GM06990 (cell line): ENCODE data around the gene MRPL36.

Experiments used
- DNase-seq: peaks from one replicate; pipeline ENCODE4 v3.0.0-alpha.2; 2011; ENCODE audit not compliant: insufficient read length; ENCODE audit errors: extremely low read depth
- H3K27me3 ChIP-seq: replicated peaks from 2 replicates; pipeline ENCODE4 v1.6.0; 2011; ENCODE audit warnings: low read length; ENCODE audit not compliant: control insufficient read depth, insufficient read depth
- H3K36me3 ChIP-seq: 2 replicates; pipeline ENCODE4 v1.5.1; 2011; ENCODE audit warnings: low read length; ENCODE audit not compliant: control insufficient read depth, insufficient read depth
- H3K4me3 ChIP-seq: replicated peaks from 2 replicates; pipeline ENCODE4 v1.5.1; 2011; ENCODE audit warnings: low read depth, mild to moderate bottlenecking, control low read depth, low read length
- TF ChIP-seq, protein P1 (sequence below): IDR thresholded peaks from 2 replicates; pipeline ENCODE4 v1.5.1; 2011; ENCODE audit warnings: low read length, control low read depth, mild to moderate bottlenecking, inconsistent platforms; ENCODE audit not compliant: insufficient read depth, poor library complexity, severe bottlenecking

The MRPL36 gene

DNA sequence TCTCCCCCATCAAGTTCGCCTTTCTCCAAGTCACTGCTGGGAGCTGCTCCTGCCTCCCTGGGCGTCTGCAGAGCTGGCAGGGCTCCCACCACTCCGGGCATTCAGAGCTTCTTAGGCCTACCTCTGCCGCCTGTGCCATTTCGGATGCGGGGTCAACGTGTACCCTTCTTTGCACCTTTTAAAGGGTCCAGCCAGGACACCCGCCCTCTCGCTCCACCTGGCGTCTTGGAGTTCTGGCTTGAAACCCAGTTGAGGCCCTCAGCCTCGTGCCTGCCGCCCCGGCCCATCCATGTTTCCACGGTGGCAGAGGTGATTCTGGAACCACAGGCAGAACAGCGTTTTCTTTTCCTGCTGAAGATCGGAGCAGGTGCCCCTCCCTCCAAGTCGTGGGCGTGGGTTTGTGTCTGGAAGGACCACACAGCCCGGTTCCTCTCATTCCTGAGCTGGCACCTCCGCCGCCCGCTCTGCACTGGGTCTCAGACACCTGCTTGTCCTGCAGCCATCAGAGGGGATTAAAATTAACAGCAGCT, 34.5 kb upstream of the MRPL36 start:
- no peaks in the 10 kb centered on the region for H3K36me3 ChIP-seq
- no peak for DNase-seq
- no peaks in the 10 kb centered on the region; the same call in 1 of the 2 replicates for H3K27me3 ChIP-seq
- TF ChIP-seq, protein P1, sequence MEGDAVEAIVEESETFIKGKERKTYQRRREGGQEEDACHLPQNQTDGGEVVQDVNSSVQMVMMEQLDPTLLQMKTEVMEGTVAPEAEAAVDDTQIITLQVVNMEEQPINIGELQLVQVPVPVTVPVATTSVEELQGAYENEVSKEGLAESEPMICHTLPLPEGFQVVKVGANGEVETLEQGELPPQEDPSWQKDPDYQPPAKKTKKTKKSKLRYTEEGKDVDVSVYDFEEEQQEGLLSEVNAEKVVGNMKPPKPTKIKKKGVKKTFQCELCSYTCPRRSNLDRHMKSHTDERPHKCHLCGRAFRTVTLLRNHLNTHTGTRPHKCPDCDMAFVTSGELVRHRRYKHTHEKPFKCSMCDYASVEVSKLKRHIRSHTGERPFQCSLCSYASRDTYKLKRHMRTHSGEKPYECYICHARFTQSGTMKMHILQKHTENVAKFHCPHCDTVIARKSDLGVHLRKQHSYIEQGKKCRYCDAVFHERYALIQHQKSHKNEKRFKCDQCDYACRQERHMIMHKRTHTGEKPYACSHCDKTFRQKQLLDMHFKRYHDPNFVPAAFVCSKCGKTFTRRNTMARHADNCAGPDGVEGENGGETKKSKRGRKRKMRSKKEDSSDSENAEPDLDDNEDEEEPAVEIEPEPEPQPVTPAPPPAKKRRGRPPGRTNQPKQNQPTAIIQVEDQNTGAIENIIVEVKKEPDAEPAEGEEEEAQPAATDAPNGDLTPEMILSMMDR = no peak
- H3K4me3 ChIP-seq = no peak overlapping the region

DNA sequence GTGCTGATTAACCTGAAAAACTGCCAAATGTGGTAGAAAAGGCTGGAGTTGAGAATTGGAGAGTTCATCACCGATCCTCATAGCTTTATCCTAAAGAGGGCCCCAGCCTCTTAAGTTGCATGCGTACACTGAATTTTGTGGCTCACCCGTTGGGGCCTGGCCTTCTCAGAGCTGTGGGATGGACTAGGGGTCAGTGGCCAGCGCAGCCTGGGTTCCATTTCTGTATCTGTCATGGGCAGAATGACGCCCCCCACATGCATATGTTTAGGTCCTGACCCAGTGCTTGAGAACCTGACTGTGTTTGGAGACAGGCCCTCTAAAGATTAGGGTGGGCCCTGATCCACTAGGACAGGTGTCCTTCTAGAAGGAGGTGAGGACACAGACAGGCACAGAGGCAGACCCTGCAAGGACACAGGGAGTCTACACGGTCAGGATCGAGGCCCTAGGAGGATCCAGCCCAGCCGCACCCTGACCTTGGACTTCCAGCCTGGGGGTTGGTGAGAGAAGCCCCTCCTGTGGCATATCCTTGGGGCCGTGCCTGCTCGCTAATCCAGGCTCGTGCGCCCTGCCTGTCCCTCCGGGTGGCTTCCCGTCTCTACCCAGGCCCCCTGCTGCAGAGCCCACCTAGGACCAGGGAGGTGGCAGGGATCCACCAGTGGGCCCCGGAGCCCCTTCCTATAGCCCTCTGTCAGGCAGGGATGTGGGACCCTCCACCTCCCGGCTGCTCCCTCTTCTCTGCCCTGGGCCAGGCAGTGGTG, 33.8 kb upstream of the MRPL36 start:
- DNase-seq = no peak
- Histone ChIP-seq H3K4me3 (no peak overlapping the region), H3K36me3 (no peaks in the 10 kb centered on the region), H3K27me3 (no peaks in the 10 kb centered on the region; the same call in 1 of the 2 replicates)
- TF ChIP-seq, protein P1 = no peak

DNA sequence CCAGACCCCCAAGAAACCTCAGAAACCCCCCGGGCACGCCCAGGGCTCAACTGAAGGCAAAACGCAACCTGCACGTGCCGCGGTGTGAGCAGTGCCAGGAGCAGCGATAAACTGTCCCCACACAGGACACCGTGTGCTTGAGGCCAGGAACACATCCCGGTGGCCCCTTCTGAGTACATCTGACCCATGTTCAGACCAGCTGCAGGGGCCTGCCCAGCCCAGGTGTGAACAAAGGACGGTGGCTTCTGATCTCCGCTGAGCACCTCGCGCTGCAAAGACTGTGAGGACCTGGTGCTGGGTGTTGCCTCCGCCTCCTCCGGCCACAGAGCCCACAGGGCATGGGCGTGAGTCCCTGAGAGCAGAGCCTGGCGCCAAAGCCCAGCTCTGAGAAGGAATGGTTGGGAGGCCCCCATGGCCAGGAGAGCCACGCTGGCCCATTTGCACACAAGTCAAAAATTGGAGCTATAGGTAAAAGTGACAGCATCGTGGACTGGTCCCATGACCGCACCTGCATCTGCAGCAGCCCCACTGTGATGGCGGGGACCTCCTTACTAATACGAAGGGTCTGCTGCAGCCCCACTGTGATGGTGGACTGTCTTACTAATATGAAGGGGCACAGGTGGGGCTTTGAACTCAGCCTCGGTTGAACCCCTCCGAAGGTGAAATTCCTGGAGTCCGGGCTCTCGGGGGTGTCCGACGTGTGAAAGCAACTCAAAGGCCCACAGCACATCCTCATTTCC, 33.0 kb upstream of the MRPL36 start:
- Histone ChIP-seq H3K27me3 (no peaks in the 10 kb centered on the region; the same call in 1 of the 2 replicates), H3K36me3 (no peaks in the 10 kb centered on the region), H3K4me3 (no peak overlapping the region)
- TF ChIP-seq, protein P1 = no peak
- no peak for DNase-seq

DNA sequence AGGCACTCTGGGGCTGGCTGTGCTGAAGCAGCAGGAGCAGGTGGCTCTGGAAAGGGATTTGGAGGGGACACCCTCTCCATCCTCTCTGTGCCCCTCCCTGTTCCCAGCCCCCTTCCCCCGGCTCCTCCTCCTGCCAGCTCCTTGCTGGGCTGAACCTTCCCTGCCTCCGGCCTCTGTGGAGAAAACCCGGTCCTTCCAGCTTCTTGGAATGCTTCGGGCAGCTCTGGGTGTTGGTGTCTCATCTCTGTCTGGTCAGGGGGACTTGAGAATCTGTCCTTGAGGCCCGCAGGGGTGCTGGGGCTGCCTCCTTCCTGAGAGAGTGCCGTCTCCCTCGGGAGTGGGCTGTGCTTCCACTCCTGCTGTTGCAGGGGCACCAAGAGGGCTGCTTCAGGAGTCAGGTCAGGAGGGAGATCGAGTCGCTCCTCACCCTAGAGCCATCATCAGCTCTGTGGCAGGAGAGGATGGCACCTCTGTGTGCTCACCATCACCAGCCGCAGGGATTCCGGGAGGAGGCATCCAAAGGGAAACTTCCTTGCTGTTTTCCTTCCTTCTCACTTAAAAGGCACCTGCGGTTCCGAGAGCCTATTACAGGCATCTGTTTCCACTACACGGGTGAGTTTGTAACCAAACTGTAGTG, 32.2 kb upstream of the MRPL36 start:
- no peak overlapping the region for H3K4me3 ChIP-seq
- no peak for DNase-seq
- no peaks in the 10 kb centered on the region for H3K36me3 ChIP-seq
- H3K27me3 ChIP-seq = no peaks in the 10 kb centered on the region; the same call in 1 of the 2 replicates
- TF ChIP-seq, protein P1 = no peak

DNA sequence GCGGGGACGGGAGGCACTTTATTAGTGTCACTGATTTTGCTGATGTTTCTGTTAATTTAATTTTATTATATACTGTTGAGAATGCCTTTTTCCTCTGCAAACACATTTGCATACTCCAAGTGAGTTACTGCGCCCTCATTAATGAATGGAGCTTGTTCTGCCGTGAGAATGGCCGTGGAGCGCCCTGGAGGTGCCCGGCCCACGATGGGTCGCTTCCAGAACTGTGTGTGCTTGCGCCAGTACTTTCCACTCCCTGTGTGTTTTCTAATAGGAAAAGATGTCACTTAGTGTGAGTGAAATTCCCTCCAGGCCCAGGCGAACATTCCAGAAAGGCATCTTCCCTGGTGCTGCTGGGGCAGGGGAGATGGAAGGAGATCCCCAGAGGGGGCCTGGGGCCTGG, 31.6 kb upstream of the MRPL36 start:
- DNase-seq = no peak
- Histone ChIP-seq H3K4me3 (no peak overlapping the region), H3K27me3 (no peaks in the 10 kb centered on the region; the same call in 1 of the 2 replicates), H3K36me3 (peaks cover 1% of the 10 kb centered on the region; the same call in 1 of the 2 replicates)
- TF ChIP-seq, protein P1 = no peak
